CD8-positive, alpha-beta memory T cell (primary cell): Measurements from ENCODE around the gene USH1C. TPM values are rescaled to one million over a fixed set of nuclear protein-coding genes. Genes with fewer than 3 reads are reported as not detected.

ENCODE experiments used
- CTCF ChIA-PET: fragments of 350-600 bp; sonication (Branson Sonifier 250); formaldehyde crosslinking; loops from one replicate; lab custom pipeline; 2021; ENCODE audit warnings: antibody characterized with exemption; lab: Charles Lee
- POLR2A ChIA-PET: fragments of 350-600 bp; sonication (Branson Sonifier 250); formaldehyde crosslinking; loops from one replicate; lab custom pipeline; 2021; ENCODE audit warnings: antibody characterized with exemption; lab: Charles Lee
- DNase-seq, 5 donors: peaks; one replicate each; pipeline versions ENCODE4 v3.0.0 to v3.0.0-alpha.2; 2020 to 2022; ENCODE audit warnings: mixed read lengths in 1 of 5
- H3K27ac ChIP-seq: one replicate; pipeline ENCODE4 v1.7.0; 2013; ENCODE audit warnings: low read depth, mild to moderate bottlenecking, low read length, moderate library complexity
- H3K27me3 ChIP-seq: 2 replicates; pipeline ENCODE4 v1.7.0; 2013; ENCODE audit warnings: low read length, mild to moderate bottlenecking; ENCODE audit not compliant: insufficient read depth, poor library complexity, severe bottlenecking
- H3K36me3 ChIP-seq: 2 replicates; pipeline ENCODE4 v1.7.0; 2013; ENCODE audit warnings: mild to moderate bottlenecking, low read length, moderate library complexity; ENCODE audit not compliant: insufficient read depth
- H3K4me1 ChIP-seq: 2 replicates; pipeline ENCODE4 v1.7.0; 2013; ENCODE audit warnings: mild to moderate bottlenecking, low read length, moderate library complexity; ENCODE audit not compliant: insufficient read depth
- H3K4me3 ChIP-seq: 2 replicates; pipeline ENCODE4 v1.7.0; 2013; ENCODE audit warnings: mild to moderate bottlenecking, low read length
- H3K9me3 ChIP-seq: 2 replicates; pipeline ENCODE4 v1.7.0; 2013; ENCODE audit warnings: mild to moderate bottlenecking, low read length
- H3K27ac Mint-ChIP-seq, 8 donors: one replicate each; pipeline ENCODE4 v1.8.0; 2020 to 2021; ENCODE audit warnings: mixed read lengths in 8 of 8, mild to moderate bottlenecking in 6 of 8, inconsistent platforms in 3 of 8, moderate library complexity in 3 of 8
- H3K27me3 Mint-ChIP-seq, 2 donors: one replicate each; pipeline ENCODE4 v1.8.0; 2020 to 2021; ENCODE audit warnings: mixed read lengths in 2 of 2, mild to moderate bottlenecking in 1 of 2, moderate library complexity in 1 of 2
- H3K36me3 Mint-ChIP-seq, 3 donors: one replicate each; pipeline ENCODE4 v1.8.0; 2020 to 2021; ENCODE audit warnings: mixed read lengths in 3 of 3, inconsistent platforms in 1 of 3, mild to moderate bottlenecking in 1 of 3
- H3K4me1 Mint-ChIP-seq, 3 donors: one replicate each; pipeline ENCODE4 v1.8.0; 2020 to 2021; ENCODE audit warnings: mixed read lengths in 3 of 3, inconsistent platforms in 1 of 3, mild to moderate bottlenecking in 1 of 3
- H3K4me3 Mint-ChIP-seq, 7 donors: one replicate each; pipeline ENCODE4 v1.8.0; 2020 to 2021; ENCODE audit warnings: mixed read lengths in 7 of 7, mild to moderate bottlenecking in 6 of 7, moderate library complexity in 4 of 7, inconsistent platforms in 2 of 7
- H3K9me3 Mint-ChIP-seq, 5 donors: one replicate each; pipeline ENCODE4 v1.8.0; 2020 to 2022; ENCODE audit warnings: mixed read lengths in 5 of 5, mild to moderate bottlenecking in 3 of 5, moderate library complexity in 2 of 5, inconsistent platforms in 1 of 5
- polyA plus RNA-seq: library from polyadenylated mRNA; unstranded; fragments of 300-500 nt; fragmentation: Illumina TruSeq; gene quantifications from one replicate; pipeline ENCODE4 v1.2.3, GENCODE V29; 2021
- total RNA-seq, 2 experiments: library from RNA; stranded (reverse); gene quantifications; one replicate each; pipeline ENCODE4 v1.2.3, GENCODE V29; 2021

Gene USH1C
- total and polyA plus RNA-seq, 3 experiments from 2014 or later = not detected

DNA sequence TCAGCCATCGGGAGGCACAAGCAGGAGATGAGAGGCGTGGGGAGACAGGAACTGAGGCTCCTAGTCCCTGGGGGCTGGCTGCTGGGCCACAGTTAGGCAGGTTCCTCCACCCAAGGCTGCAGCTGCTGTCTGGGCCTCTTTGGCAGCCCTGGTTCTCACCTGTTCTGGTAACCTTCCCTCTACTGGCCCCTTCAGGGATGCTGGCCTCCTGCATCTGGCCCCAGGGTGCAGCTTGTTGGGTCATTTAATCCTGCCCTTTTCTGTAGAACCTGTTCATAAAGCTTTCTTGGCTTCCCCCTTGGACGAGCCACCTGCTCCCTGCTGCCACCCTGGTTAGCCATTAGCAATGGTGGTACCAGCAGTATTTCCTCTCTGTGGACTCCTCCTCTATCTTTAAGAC lies 5.5 kb downstream of the USH1C start:
- Mint-ChIP-seq H3K4me3 (no peak overlapping the region), H3K36me3 (no peaks in the 10 kb centered on the region), H3K9me3 (no peaks in the 10 kb centered on the region), H3K4me1 (peaks cover 0 to 2% (median 0%) of the 10 kb centered on the region in 3 donors), H3K27me3 (peaks cover 2 to 14% of the 10 kb centered on the region in 2 donors), H3K27ac (no peak overlapping the region)
- Histone ChIP-seq H3K27ac (no peak overlapping the region), H3K36me3 (no peaks in the 10 kb centered on the region), H3K4me3 (no peak overlapping the region), H3K27me3 (no peaks in the 10 kb centered on the region), H3K9me3 (no peaks in the 10 kb centered on the region), H3K4me1 (no peaks in the 10 kb centered on the region)
- POLR2A ChIA-PET = no interaction called here
- no peak for DNase-seq
- CTCF ChIA-PET = interaction anchor here (1.1 kb wide), 1 partner anchor 11 kb away, joined by 4 read pairs; no protein-coding TSS in a partner anchor

DNA sequence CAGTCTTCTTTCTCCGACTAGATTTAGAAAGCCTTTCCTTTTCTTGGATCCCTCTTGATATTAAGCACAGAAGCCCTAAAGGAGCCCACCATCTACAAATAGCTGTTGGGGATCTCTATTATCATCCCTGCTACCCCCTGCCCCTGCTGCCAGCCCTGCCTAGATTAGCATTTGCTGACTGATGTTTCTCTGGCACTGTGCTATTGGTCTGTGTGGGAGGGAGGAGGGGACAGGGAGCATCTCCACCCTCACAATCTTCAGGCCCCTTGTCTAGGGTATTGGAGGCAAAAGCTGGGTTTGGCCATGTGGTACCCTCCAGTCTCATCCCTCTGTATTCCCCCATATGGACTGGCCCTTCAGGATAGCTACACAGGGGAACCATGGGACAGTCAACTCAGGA lies 6.2 kb downstream of the USH1C start:
- CTCF ChIA-PET = interaction anchor here (1.1 kb wide), 1 partner anchor 10 kb away, joined by 4 read pairs; no protein-coding TSS in a partner anchor
- POLR2A ChIA-PET = no interaction called here
- H3K36me3 ChIP-seq = no peaks in the 10 kb centered on the region
- Mint-ChIP-seq H3K27me3 (peaks cover 2 to 11% of the 10 kb centered on the region in 2 donors), H3K4me1 (no peaks in the 10 kb centered on the region), H3K27ac (no peak overlapping the region), H3K4me3 (no peak overlapping the region), H3K36me3 (no peaks in the 10 kb centered on the region), H3K9me3 (no peaks in the 10 kb centered on the region)
- DNase-seq = no peak
- H3K27me3 ChIP-seq = no peaks in the 10 kb centered on the region
- no peaks in the 10 kb centered on the region for H3K9me3 ChIP-seq
- H3K4me3 ChIP-seq = no peak overlapping the region
- no peaks in the 10 kb centered on the region for H3K4me1 ChIP-seq
- no peak overlapping the region for H3K27ac ChIP-seq

DNA sequence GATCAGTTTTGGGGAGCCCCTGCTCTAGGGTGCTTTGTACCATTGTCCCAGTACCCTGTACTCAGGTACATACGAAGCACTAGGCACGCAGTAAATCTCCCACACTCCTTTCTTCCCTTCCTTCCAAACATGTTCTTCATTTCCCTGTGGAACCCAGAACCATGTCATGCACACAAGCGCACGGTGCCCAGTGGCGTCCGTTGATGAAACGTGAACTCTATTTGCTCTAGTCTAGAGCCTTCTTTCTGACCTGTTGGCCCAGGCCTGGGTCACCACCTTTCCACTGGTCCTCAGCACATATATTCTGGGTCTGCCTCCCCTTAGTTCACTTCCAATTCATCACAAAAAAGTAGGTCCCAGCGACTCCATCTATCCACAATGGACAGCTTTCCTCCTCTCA lies 7.0 kb downstream of the USH1C start:
- POLR2A ChIA-PET = no interaction called here
- Mint-ChIP-seq H3K27ac (no peak overlapping the region), H3K9me3 (no peaks in the 10 kb centered on the region), H3K36me3 (no peaks in the 10 kb centered on the region), H3K4me3 (no peak overlapping the region), H3K27me3 (peaks cover 2 to 5% of the 10 kb centered on the region in 2 donors), H3K4me1 (no peaks in the 10 kb centered on the region)
- CTCF ChIA-PET = no interaction called here
- H3K4me1 ChIP-seq = no peaks in the 10 kb centered on the region
- DNase-seq = no peak
- H3K9me3 ChIP-seq = no peaks in the 10 kb centered on the region
- H3K4me3 ChIP-seq = no peak overlapping the region
- H3K27ac ChIP-seq = no peak overlapping the region
- H3K36me3 ChIP-seq = no peaks in the 10 kb centered on the region
- no peaks in the 10 kb centered on the region for H3K27me3 ChIP-seq

DNA sequence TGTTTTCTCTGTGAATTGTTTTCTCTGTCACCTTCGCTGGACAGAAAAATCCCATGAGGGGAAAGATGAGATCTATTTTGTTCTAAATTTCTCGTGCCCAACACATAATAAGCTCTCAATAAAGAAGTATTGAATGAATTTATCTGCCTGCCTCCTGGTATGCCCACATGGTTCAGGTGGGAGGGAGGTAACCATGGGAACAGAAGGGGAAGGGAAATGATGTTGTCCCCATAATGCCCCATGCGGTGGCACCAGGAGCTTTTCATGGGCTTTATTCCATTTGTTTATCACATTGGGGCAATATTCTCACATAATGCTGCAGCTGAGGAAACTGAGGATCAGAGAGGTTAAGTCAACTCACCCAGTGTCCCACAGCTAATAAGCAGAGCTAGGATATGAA lies 8.7 kb downstream of the USH1C start:
- ChIA-PET POLR2A (no interaction called here), CTCF (no interaction called here)
- Mint-ChIP-seq H3K36me3 (no peaks in the 10 kb centered on the region), H3K27me3 (peaks cover 0 to 5% of the 10 kb centered on the region in 2 donors), H3K27ac (no peak overlapping the region), H3K4me3 (no peak overlapping the region), H3K4me1 (no peaks in the 10 kb centered on the region), H3K9me3 (no peaks in the 10 kb centered on the region)
- Histone ChIP-seq H3K9me3 (no peaks in the 10 kb centered on the region), H3K27me3 (no peaks in the 10 kb centered on the region), H3K4me3 (no peak overlapping the region), H3K4me1 (no peaks in the 10 kb centered on the region), H3K27ac (no peak overlapping the region), H3K36me3 (no peaks in the 10 kb centered on the region)
- no peak for DNase-seq

DNA sequence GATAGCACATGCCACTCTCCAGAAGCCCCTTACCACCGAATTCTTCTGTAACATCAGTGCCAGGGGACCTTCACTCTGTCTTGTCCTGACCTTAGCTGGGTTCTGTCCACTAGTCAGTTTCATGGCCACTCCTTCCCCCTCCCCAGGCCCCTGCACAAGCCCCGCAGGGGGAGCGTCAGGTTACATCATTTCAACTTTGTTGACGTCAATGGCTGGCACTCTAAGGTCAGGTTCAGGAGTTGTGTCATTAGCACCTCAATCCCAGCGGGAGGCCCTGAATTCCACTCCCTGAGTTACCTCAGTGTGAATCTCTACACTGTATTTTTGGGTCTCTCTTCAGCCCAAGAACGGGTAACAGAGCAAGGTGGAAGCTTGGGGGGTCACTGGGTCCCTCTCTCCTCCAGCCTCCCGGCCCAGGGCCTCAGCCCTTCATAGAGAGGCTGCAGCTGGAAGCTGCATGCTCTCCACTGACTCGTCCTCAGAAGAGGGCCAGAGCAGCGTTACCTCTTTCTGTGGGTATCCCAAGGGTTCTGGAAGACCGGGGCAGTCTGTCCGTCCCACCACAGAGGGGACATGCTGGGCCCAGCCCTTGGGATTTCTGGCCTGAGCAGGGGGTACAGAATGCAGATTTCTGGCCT lies 10.3 kb downstream of the USH1C start:
- no peaks in the 10 kb centered on the region for H3K36me3 Mint-ChIP-seq
- Histone ChIP-seq H3K9me3 (no peaks in the 10 kb centered on the region), H3K4me3 (no peak overlapping the region), H3K27me3 (no peaks in the 10 kb centered on the region), H3K36me3 (no peaks in the 10 kb centered on the region), H3K4me1 (no peaks in the 10 kb centered on the region), H3K27ac (no peak overlapping the region)
- H3K27ac Mint-ChIP-seq = no peak overlapping the region
- CTCF ChIA-PET = no interaction called here
- no peak for DNase-seq
- POLR2A ChIA-PET = no interaction called here
- H3K4me1 Mint-ChIP-seq = no peaks in the 10 kb centered on the region
- H3K9me3 Mint-ChIP-seq = no peaks in the 10 kb centered on the region
- peaks cover 3 to 13% of the 10 kb centered on the region in 2 donors for H3K27me3 Mint-ChIP-seq
- H3K4me3 Mint-ChIP-seq = no peak overlapping the region

DNA sequence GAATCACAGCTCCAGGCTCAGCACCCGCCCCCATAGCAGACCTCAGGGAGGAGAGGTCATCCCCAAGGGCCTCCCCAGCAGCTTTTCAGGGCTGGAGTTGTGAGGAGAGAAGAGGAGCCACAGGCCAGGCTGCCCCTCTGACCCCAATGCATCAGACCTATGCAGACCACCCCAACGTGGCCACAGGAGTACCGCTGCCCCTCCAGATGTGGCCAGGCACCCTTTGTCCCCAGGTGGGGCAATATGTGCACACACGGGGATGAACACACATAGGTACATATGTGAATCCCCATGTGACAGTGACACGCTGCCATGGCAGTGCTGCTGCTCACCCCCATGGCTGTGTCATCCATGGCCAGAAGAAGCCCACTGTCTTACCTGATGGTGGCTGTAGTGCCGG lies 10.9 kb downstream of the USH1C start:
- no peaks in the 10 kb centered on the region for H3K4me1 ChIP-seq
- Mint-ChIP-seq H3K9me3 (no peaks in the 10 kb centered on the region), H3K36me3 (no peaks in the 10 kb centered on the region), H3K4me3 (no peak overlapping the region), H3K27ac (no peak overlapping the region), H3K4me1 (no peaks in the 10 kb centered on the region), H3K27me3 (peaks cover 3 to 13% of the 10 kb centered on the region in 2 donors)
- no peaks in the 10 kb centered on the region for H3K36me3 ChIP-seq
- no peak for DNase-seq
- ChIA-PET POLR2A (no interaction called here), CTCF (no interaction called here)
- no peaks in the 10 kb centered on the region for H3K9me3 ChIP-seq
- H3K27ac ChIP-seq = no peak overlapping the region
- H3K27me3 ChIP-seq = no peaks in the 10 kb centered on the region
- no peak overlapping the region for H3K4me3 ChIP-seq

DNA sequence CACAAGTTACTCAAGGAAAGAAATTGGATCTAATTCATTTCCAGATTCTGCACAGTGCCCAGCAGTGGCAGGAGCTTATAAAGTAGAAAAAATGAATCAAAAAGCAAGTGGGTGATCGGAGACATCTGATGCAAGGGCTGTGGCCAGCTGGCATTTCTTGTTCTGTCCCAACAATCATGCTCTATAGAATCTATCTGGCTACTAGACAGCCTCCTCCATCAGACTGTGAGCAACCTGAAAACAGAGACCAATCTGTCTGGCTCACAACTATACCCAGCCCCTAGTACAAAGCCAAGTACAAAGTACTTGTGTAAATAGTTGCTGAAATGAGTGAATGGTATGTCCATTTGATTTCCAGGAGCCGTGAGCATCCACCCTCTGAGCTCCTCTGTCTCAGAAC lies 11.4 kb downstream of the USH1C start:
- ChIA-PET POLR2A (no interaction called here), CTCF (no interaction called here)
- no peak overlapping the region for H3K27ac Mint-ChIP-seq
- Histone ChIP-seq H3K36me3 (no peaks in the 10 kb centered on the region), H3K4me1 (no peaks in the 10 kb centered on the region), H3K27me3 (no peaks in the 10 kb centered on the region), H3K4me3 (no peak overlapping the region), H3K27ac (no peak overlapping the region), H3K9me3 (no peaks in the 10 kb centered on the region)
- H3K27me3 Mint-ChIP-seq = peaks cover 3 to 13% of the 10 kb centered on the region in 2 donors
- H3K4me1 Mint-ChIP-seq = no peaks in the 10 kb centered on the region
- H3K36me3 Mint-ChIP-seq = no peaks in the 10 kb centered on the region
- DNase-seq = no peak
- H3K4me3 Mint-ChIP-seq = no peak overlapping the region
- no peaks in the 10 kb centered on the region for H3K9me3 Mint-ChIP-seq

DNA sequence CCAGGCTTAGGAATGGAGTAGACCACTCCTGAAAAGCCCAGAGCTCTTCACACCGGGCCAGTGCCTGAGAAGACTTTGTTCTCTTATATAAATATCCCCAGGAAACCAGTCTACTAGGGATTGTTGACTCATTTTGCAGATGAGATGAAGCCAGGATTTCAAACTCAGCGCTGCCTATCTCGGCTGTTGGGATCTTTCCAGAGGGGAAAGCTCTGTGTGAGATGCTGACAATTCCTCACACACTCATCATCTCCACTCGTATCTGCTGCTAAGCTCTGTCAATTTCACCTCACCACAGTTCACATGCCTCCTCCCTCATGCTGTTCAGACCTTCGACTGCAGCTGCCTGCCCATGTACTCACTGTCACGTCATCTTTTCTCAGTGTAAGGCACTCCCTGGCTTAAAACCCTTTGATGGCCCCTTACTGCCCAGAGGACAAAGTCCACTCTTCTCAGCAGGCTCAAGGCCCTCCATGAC lies 12.5 kb downstream of the USH1C start:
- H3K4me3 ChIP-seq = no peak overlapping the region
- no peaks in the 10 kb centered on the region for H3K4me1 ChIP-seq
- Mint-ChIP-seq H3K4me3 (no peak overlapping the region), H3K27ac (no peak overlapping the region), H3K36me3 (no peaks in the 10 kb centered on the region), H3K27me3 (peaks cover 3 to 13% of the 10 kb centered on the region in 2 donors), H3K4me1 (no peaks in the 10 kb centered on the region), H3K9me3 (no peaks in the 10 kb centered on the region)
- no peaks in the 10 kb centered on the region for H3K36me3 ChIP-seq
- H3K9me3 ChIP-seq = no peaks in the 10 kb centered on the region
- ChIA-PET POLR2A (no interaction called here), CTCF (interaction anchor here (2.3 kb wide), 1 partner anchor 148 kb away, joined by 9 read pairs; no protein-coding TSS in a partner anchor)
- H3K27me3 ChIP-seq = no peaks in the 10 kb centered on the region
- no peak for DNase-seq
- H3K27ac ChIP-seq = no peak overlapping the region
